Measurements from ENCODE around the gene CORO2A. TPM values are rescaled to one million over a fixed set of nuclear protein-coding genes. Genes with fewer than 3 reads are reported as not detected.
A peak's percentile ranks its signal among the peaks of the same experiment; 100 is the strongest.

Gene CORO2A
- total RNA-seq, 1 donor from 2014 or later: 6.0 TPM

- H3K36me3 Mint-ChIP-seq (ENCODE audit: insufficient read depth): peaks cover 9% of the 10 kb centered on the region
- H3K27ac Mint-ChIP-seq: no peak overlapping the region
- no peak overlapping the region for H3K4me3 Mint-ChIP-seq (ENCODE audit: low read depth)
- peaks cover 11% of the 10 kb centered on the region for H3K4me1 Mint-ChIP-seq (ENCODE audit: low read depth)
- H3K27me3 Mint-ChIP-seq: no peaks in the 10 kb centered on the region
- DNase-seq (ENCODE audit: low spot score, unreplicated experiment): no peak
- no peaks in the 10 kb centered on the region for H3K9me3 Mint-ChIP-seq (ENCODE audit: low read depth)
- TF ChIP-seq, protein P1, sequence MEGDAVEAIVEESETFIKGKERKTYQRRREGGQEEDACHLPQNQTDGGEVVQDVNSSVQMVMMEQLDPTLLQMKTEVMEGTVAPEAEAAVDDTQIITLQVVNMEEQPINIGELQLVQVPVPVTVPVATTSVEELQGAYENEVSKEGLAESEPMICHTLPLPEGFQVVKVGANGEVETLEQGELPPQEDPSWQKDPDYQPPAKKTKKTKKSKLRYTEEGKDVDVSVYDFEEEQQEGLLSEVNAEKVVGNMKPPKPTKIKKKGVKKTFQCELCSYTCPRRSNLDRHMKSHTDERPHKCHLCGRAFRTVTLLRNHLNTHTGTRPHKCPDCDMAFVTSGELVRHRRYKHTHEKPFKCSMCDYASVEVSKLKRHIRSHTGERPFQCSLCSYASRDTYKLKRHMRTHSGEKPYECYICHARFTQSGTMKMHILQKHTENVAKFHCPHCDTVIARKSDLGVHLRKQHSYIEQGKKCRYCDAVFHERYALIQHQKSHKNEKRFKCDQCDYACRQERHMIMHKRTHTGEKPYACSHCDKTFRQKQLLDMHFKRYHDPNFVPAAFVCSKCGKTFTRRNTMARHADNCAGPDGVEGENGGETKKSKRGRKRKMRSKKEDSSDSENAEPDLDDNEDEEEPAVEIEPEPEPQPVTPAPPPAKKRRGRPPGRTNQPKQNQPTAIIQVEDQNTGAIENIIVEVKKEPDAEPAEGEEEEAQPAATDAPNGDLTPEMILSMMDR (IDR thresholded peaks at IDR 0.05; ENCODE audit: unreplicated experiment): no peak
Observed at GRCh38 chr9:98215271-98215670, 22.8 kb upstream of the CORO2A start.

GRCh38 chr9:98214811-98215210 lies 22.4 kb upstream of the CORO2A start:
- no peak overlapping the region for H3K4me3 Mint-ChIP-seq (ENCODE audit: low read depth)
- H3K9me3 Mint-ChIP-seq (ENCODE audit: low read depth): no peaks in the 10 kb centered on the region
- H3K4me1 Mint-ChIP-seq (ENCODE audit: low read depth): peaks cover 11% of the 10 kb centered on the region
- H3K27me3 Mint-ChIP-seq: no peaks in the 10 kb centered on the region
- DNase-seq (ENCODE audit: low spot score, unreplicated experiment): no peak
- H3K36me3 Mint-ChIP-seq (ENCODE audit: insufficient read depth): peaks cover 9% of the 10 kb centered on the region
- H3K27ac Mint-ChIP-seq: no peak overlapping the region
- TF ChIP-seq, protein P1 (IDR thresholded peaks at IDR 0.05; ENCODE audit: unreplicated experiment): no peak

- H3K27me3 Mint-ChIP-seq: no peaks in the 10 kb centered on the region
- TF ChIP-seq, protein P1 (IDR thresholded peaks at IDR 0.05; ENCODE audit: unreplicated experiment): no peak
- peaks cover 13% of the 10 kb centered on the region for H3K36me3 Mint-ChIP-seq (ENCODE audit: insufficient read depth)
- no peak for DNase-seq (ENCODE audit: low spot score, unreplicated experiment)
- no peak overlapping the region for H3K27ac Mint-ChIP-seq
- H3K9me3 Mint-ChIP-seq (ENCODE audit: low read depth): no peaks in the 10 kb centered on the region
- H3K4me1 Mint-ChIP-seq (ENCODE audit: low read depth): no peaks in the 10 kb centered on the region
- H3K4me3 Mint-ChIP-seq (ENCODE audit: low read depth): no peak overlapping the region
Observed at GRCh38 chr9:98211260-98211659, 18.8 kb upstream of the CORO2A start.

- no peak overlapping the region for H3K27ac Mint-ChIP-seq
- H3K9me3 Mint-ChIP-seq (ENCODE audit: low read depth): no peaks in the 10 kb centered on the region
- no peaks in the 10 kb centered on the region for H3K4me1 Mint-ChIP-seq (ENCODE audit: low read depth)
Observed at GRCh38 chr9:98210435-98210834, 18.0 kb upstream of the CORO2A start.

GRCh38 chr9:98209530-98209929 lies 17.1 kb upstream of the CORO2A start:
- Mint-ChIP-seq H3K4me3 (ENCODE audit: low read depth) (no peak overlapping the region), H3K27ac (peak overlapping the region; percentile 67), H3K4me1 (ENCODE audit: low read depth) (no peaks in the 10 kb centered on the region), H3K9me3 (ENCODE audit: low read depth) (no peaks in the 10 kb centered on the region), H3K27me3 (no peaks in the 10 kb centered on the region), H3K36me3 (ENCODE audit: insufficient read depth) (peaks cover 9% of the 10 kb centered on the region)
- no peak for DNase-seq (ENCODE audit: low spot score, unreplicated experiment)
- TF ChIP-seq, protein P1 (IDR thresholded peaks at IDR 0.05; ENCODE audit: unreplicated experiment): no peak

More at GRCh38 chr9:98210435-98210834, 18.0 kb upstream of the CORO2A start:
- no peaks in the 10 kb centered on the region for H3K27me3 Mint-ChIP-seq
- peaks cover 13% of the 10 kb centered on the region for H3K36me3 Mint-ChIP-seq (ENCODE audit: insufficient read depth)
- TF ChIP-seq, protein P1 (IDR thresholded peaks at IDR 0.05; ENCODE audit: unreplicated experiment): no peak
- DNase-seq (ENCODE audit: low spot score, unreplicated experiment): no peak
- no peak overlapping the region for H3K4me3 Mint-ChIP-seq (ENCODE audit: low read depth)
